Fibroblast of lung (primary cell): ENCODE measurements around the gene RNF224.

ENCODE experiments used
- CTCF ChIP-seq, 2 donors: IDR thresholded peaks in 1 of 2; conservative IDR thresholded peaks in 1 of 2; 1 replicate in 1 of 2; 2 replicates in 1 of 2; pipeline ENCODE4 v1.5.1; 2011 to 2012; ENCODE audit warnings: low read length in 2 of 2, control low read depth in 1 of 2, inconsistent platforms in 1 of 2, low read depth in 1 of 2, mild to moderate bottlenecking in 1 of 2
- EZH2 ChIP-seq: IDR thresholded peaks from 2 replicates; pipeline ENCODE4 v1.5.1; 2012; ENCODE audit warnings: low read length, control low read depth, mild to moderate bottlenecking; ENCODE audit errors: missing control alignments

- TF ChIP-seq CTCF (conservative IDR thresholded peaks at IDR 0.05 in 1 of 2, IDR thresholded peaks at IDR 0.05 in 1 of 2; ENCODE audit: low read depth in 1 of 2, low read length in 2 of 2) (no peak), EZH2 (no peak)
Measured at GRCh38 chr9:137198902-137199283, 28.4 kb upstream of the RNF224 start.
